DND-41 (cell line): ENCODE measurements around the gene NLRP3.
A peak's percentile ranks its signal among the peaks of the same experiment; 100 is the strongest.

Source experiments
- ATAC-seq: fragments of 200-7000 bp; cut with Tn5 transposase; 3 replicates; pipeline ENCODE4 v1.9.1; 2021; ENCODE audit warnings: low read depth; ENCODE audit not compliant: insufficient read depth
- DNase-seq: peaks from one replicate; pipeline ENCODE4 v3.0.0-alpha.2; 2020
- H2AFZ ChIP-seq: 2 replicates; pipeline ENCODE4 v1.6.0; 2012; ENCODE audit warnings: low read depth, low read length
- H3K27ac ChIP-seq: 2 replicates; pipeline ENCODE4 v1.5.1; 2012; ENCODE audit warnings: low read length, inconsistent platforms
- H3K27me3 ChIP-seq: fragments of 200-600 bp; sonication (generic); 2 replicates; pipeline ENCODE4 v1.6.0; 2012; ENCODE audit warnings: low read length, mild to moderate bottlenecking, inconsistent platforms; ENCODE audit not compliant: insufficient read depth, poor library complexity
- H3K36me3 ChIP-seq: 2 replicates; pipeline ENCODE4 v1.5.1; 2012; ENCODE audit warnings: low read length, inconsistent platforms; ENCODE audit not compliant: insufficient read depth
- H3K4me1 ChIP-seq: 2 replicates; pipeline ENCODE4 v1.5.1; 2012; ENCODE audit warnings: mild to moderate bottlenecking, low read length; ENCODE audit not compliant: insufficient read depth
- H3K4me2 ChIP-seq: 2 replicates; pipeline ENCODE4 v1.6.0; 2012; ENCODE audit warnings: mild to moderate bottlenecking, moderate library complexity, low read length, inconsistent platforms; ENCODE audit not compliant: insufficient read depth
- H3K4me3 ChIP-seq, 2 experiments: fragments of 200-600 bp in 1 of 2; shearing (Covaris generic) in 1 of 2; 2 replicates each; pipeline ENCODE4 v1.5.1; 2012 to 2016; ENCODE audit warnings: inconsistent platforms in 2 of 2, low read length in 2 of 2, mild to moderate bottlenecking in 2 of 2, low read depth in 1 of 2, moderate library complexity in 1 of 2
- H3K79me2 ChIP-seq: 2 replicates; pipeline ENCODE4 v1.6.0; 2012; ENCODE audit warnings: low read length, inconsistent platforms; ENCODE audit not compliant: insufficient read depth
- H3K9ac ChIP-seq: 2 replicates; pipeline ENCODE4 v1.6.0; 2012; ENCODE audit warnings: low read depth, mild to moderate bottlenecking, inconsistent platforms, low read length, moderate library complexity
- H3K9me3 ChIP-seq: 2 replicates; pipeline ENCODE4 v1.5.1; 2012; ENCODE audit warnings: low read length, moderate library complexity, mild to moderate bottlenecking, inconsistent platforms; ENCODE audit not compliant: insufficient read depth, severe bottlenecking
- H4K20me1 ChIP-seq: 2 replicates; pipeline ENCODE4 v1.6.0; 2012; ENCODE audit warnings: low read length; ENCODE audit not compliant: insufficient read depth
- CTCF ChIP-seq: IDR thresholded peaks from 2 replicates; pipeline ENCODE4 v1.5.1; 2012; ENCODE audit warnings: borderline replicate concordance, low read length, moderate library complexity, mild to moderate bottlenecking; ENCODE audit not compliant: poor library complexity, severe bottlenecking; ENCODE audit errors: extremely low read depth
- EZH2 ChIP-seq: IDR thresholded peaks from 3 replicates; pipeline ENCODE4 v1.6.1; 2012; ENCODE audit warnings: borderline replicate concordance, low read depth, mild to moderate bottlenecking, moderate library complexity, low read length, inconsistent platforms; ENCODE audit not compliant: severe bottlenecking

NLRP3 gene

GRCh38 chr1:247487057-247487456 lies 71.1 kb downstream of the NLRP3 start:
- H3K27ac ChIP-seq: no peak overlapping the region
- no peak for TF ChIP-seq EZH2
- peak; percentile 67 for TF ChIP-seq CTCF
- no peak overlapping the region for H2AFZ ChIP-seq
- H4K20me1 ChIP-seq: no peaks in the 10 kb centered on the region
- H3K9me3 ChIP-seq: no peaks in the 10 kb centered on the region
- DNase-seq (peak; percentile 21), ATAC-seq (peak; percentile 80)
- peaks cover 4% of the 10 kb centered on the region for H3K27me3 ChIP-seq
- no peaks in the 10 kb centered on the region for H3K79me2 ChIP-seq
- no peak overlapping the region for H3K9ac ChIP-seq
- no peak overlapping the region for H3K4me3 ChIP-seq
- no peaks in the 10 kb centered on the region for H3K36me3 ChIP-seq
- no peaks in the 10 kb centered on the region for H3K4me1 ChIP-seq
- H3K4me2 ChIP-seq: no peak overlapping the region

- no peak overlapping the region for H3K9ac ChIP-seq
- H4K20me1 ChIP-seq: no peaks in the 10 kb centered on the region
- H2AFZ ChIP-seq: no peak overlapping the region
- TF ChIP-seq EZH2: no peak
- no peak for TF ChIP-seq CTCF
- H3K9me3 ChIP-seq: no peaks in the 10 kb centered on the region
- H3K36me3 ChIP-seq: no peaks in the 10 kb centered on the region
- ATAC-seq (no peak), DNase-seq (no peak)
- H3K4me3 ChIP-seq: no peak overlapping the region
- H3K27ac ChIP-seq: no peak overlapping the region
- peaks cover 4% of the 10 kb centered on the region for H3K27me3 ChIP-seq
- H3K4me1 ChIP-seq: no peaks in the 10 kb centered on the region
- H3K4me2 ChIP-seq: no peak overlapping the region
- no peaks in the 10 kb centered on the region for H3K79me2 ChIP-seq
Observed at GRCh38 chr1:247491328-247491727, 75.4 kb downstream of the NLRP3 start.

GRCh38 chr1:247493106-247493505 lies 77.1 kb downstream of the NLRP3 start:
- ATAC-seq (no peak), DNase-seq (no peak)
- no peaks in the 10 kb centered on the region for H4K20me1 ChIP-seq
- H3K79me2 ChIP-seq: no peaks in the 10 kb centered on the region
- no peaks in the 10 kb centered on the region for H3K9me3 ChIP-seq
- no peak overlapping the region for H3K9ac ChIP-seq
- TF ChIP-seq EZH2: no peak
- no peak for TF ChIP-seq CTCF
- no peak overlapping the region for H3K27ac ChIP-seq
- no peaks in the 10 kb centered on the region for H3K4me1 ChIP-seq
- no peak overlapping the region for H2AFZ ChIP-seq
- peaks cover 4% of the 10 kb centered on the region for H3K27me3 ChIP-seq
- no peak overlapping the region for H3K4me2 ChIP-seq
- no peak overlapping the region for H3K4me3 ChIP-seq
- no peaks in the 10 kb centered on the region for H3K36me3 ChIP-seq

GRCh38 chr1:247494767-247495166 lies 78.8 kb downstream of the NLRP3 start:
- ATAC-seq: no peak
- H3K36me3 ChIP-seq: no peaks in the 10 kb centered on the region
- no peak overlapping the region for H3K27ac ChIP-seq
- no peak overlapping the region for H3K9ac ChIP-seq
- H2AFZ ChIP-seq: no peak overlapping the region
- H3K79me2 ChIP-seq: no peaks in the 10 kb centered on the region
- H3K4me1 ChIP-seq: no peaks in the 10 kb centered on the region
- H4K20me1 ChIP-seq: no peaks in the 10 kb centered on the region
- no peak for DNase-seq
- no peaks in the 10 kb centered on the region for H3K9me3 ChIP-seq
- H3K4me2 ChIP-seq: no peak overlapping the region
- TF ChIP-seq CTCF (no peak), EZH2 (no peak)
- H3K4me3 ChIP-seq: no peak overlapping the region
- no peaks in the 10 kb centered on the region for H3K27me3 ChIP-seq
